HG02970 (cell line): Measurements from ENCODE around the gene GLB1L3.
"Not testable (repeated sequence)": the region's sequence is repeated elsewhere in the genome, so short reads cannot be mapped to it uniquely, and the experiment has no call there.

ENCODE experiments used
- ATAC-seq: cut with Tn5 transposase; IDR thresholded peaks from one replicate; pipeline ENCODE4 v1.9.1; 2021; ENCODE audit warnings: mild to moderate bottlenecking, moderate library complexity, moderate number of reproducible peaks; ENCODE audit not compliant: unreplicated experiment, low FRiP score

GLB1L3 gene

DNA sequence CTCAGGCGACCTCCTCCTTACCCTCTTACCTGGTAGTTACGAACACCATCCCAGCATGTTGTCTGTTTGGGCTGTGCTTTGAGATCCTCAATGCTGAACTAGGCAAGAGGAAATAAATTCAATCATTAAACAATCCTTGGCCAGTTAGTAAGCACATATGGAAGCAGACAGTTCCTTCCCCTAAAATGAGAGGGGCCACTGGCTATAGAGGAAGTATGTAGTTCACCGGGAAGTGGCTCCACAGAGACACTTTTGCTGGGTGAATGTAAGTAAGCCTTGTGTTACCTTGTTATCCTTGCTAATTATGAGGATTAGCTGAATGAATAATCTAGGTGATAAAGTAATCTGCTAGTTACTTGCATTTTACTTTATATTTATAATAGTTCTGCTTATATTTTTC lies 25.9 kb upstream of the GLB1L3 start:
- no peak for ATAC-seq

DNA sequence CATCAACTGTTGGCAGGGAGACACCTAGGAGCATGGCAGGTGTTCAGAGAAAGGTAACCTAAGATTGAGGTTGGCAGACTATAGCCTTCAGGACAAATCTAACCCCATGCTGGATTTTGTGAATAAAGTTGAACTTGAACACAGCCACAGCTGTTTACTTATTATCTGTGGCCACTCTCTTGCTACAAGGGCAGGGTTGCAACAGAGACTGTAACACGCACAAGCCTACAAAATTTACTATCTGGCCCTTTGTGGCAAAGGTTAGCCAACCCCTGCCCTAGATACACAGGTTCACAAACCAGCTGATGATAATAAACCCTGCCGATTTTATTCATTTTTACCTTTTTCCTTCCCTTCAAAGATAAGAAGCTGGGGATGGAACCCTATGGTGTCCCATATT lies 25.5 kb upstream of the GLB1L3 start:
- no peak for ATAC-seq

DNA sequence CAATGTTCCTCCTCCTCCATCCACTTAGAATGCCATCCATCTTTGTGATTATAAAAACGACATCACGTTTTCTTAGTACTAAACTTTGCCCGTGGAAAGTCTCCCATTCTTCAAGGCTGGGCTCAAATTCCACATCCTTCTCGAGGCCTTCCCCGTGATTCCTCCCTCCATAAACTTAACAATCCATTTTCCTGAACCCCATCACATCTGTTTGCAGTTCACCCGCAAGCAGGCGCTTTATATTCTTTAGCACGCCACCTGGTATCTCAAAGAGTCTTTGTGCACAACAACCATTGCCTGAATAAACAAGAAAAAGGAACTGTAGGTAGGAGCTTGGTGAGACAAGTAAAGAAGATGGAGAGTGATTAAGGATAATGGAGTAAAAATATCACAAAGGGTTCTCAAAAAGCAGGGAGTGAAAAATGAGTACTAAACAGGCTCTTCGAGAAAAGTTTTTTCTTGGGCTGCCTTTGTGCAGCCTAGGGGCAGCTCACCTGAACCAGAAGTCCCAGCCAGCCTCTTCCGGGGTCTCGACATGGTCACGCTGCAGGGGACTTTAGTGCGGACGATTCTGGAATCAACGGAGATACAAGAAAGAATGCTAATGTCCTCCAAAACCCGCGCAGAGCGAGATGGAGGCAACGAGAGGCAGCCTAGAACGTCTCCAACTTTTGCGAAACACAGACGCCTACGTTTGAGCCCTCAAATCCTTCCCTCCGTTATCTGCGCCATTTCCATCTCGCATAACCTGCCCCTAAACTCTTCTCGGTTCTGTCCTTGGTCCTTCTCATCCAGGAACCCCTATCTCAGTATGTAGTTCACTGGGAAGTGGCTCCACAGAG lies 23.6 kb upstream of the GLB1L3 start:
- peak; percentile 13 for ATAC-seq

DNA sequence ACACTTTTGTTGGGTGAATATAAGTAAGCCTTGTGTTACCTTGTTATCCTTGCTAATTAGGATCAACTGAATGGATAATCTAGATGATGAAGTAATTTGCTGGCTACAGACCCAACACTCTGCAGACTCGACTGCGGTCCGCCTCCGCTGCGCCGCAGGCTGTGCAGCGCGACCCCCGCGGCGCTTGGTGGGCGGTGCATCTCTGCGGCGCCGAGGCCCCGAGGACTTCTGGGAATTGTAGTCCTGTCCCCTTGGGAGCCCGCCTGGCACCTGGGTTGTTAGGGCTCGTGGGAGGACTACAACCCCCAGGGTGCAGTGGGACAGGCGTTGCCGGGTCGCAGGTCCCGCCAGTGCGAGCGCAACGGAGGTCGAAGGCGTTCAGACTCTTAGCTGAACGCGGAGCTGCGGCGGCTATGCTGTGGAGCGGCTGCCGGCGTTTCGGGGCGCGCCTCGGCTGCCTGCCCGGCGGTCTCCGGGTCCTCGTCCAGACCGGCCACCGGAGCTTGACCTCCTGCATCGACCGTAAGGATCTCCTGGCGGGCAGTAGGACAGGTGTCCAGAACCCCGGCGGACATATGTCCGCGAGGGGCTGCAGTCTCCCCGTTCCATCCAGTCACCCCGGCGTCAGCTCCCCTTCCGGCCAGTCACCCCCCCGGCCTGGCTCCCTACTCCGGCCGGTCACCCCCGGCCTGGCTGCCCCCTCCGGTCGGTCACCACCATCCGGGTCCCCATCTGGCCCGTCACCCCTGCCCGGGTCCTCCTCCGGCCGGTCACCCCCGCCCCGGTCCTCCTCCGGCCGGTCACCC lies 22.8 kb upstream of the GLB1L3 start, which contains the start of the genes ACAD8 and THYN1:
Gene ACAD8, plus strand, starts transcription at position 381 of the 806 bp plus-strand sequence. Its CDS starts 33 bp downstream, at position 414.
Gene THYN1, minus strand, starts transcription at position 165 of the 806 bp plus-strand sequence. CDS start 470 bp downstream, outside the sequence.
- ATAC-seq: peak; percentile 99

DNA sequence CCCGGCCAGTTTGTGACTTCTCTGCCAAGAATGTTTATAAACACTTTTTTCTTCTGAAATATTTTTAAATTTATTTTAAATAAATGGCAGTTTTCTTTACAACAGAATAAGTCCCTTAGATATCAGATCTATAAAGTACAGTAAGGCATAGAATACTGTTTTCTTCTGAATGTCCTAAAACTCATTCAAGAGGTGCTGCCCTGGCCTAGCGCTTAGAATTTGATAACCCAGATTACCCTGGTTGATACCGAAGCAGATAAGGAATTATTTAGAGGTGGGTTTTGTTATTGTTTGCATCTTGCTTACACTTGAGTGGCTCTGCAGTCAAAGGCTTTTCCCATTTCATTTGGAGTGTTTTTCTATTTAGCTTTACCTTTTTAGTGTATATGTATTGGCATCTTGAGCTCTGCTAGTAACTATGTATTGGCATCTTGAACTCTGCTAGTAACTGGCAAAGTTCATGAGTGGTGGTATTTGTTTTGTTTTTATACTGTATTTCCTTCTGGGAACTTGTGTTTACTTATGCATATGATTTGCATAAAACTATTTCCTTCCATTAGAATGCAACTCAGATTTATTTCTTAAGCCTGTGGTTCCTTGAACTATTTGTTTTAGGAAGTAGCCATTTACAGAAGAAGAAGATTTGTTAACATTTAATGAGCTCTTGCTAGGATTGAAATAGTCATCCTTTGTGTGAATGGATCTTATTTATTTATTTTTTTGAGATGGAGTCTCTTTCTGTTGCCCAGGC lies 21.6 kb upstream of the GLB1L3 start:
- ATAC-seq: no peak

DNA sequence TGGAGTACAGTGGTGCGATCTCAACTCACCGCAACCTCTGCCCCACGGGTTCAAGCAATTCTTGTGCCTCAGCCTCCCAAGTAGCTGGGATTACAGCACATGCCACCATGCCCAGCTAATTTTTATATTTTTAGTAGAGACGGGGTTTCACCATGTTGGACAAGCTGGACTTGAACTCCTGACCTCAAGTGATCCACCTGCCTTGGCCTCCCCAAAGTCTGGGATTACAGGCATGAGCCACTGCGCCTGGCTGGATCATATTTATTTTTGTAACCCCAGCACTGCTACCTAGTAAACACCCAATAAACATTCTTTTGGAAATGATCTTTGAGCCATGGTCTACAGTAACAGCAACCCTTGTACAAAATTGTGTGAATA lies 21.0 kb upstream of the GLB1L3 start:
- not testable (repeated sequence) for ATAC-seq

DNA sequence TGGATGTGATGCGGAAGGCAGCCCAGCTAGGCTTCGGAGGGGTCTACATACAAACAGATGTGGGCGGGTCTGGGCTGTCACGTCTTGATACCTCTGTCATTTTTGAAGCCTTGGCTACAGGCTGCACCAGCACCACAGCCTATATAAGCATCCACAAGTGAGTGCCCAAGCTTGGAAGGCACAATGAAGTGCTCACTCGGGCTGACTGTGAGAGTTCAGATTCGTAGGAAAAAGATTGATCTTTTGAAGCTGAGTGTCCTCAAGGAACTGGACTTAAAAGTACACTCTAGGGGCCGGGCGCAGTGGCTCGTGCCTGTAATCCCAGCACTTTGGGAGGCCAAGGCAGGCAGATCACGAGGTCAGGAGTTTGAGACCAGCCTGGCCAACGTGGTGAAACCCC lies 19.1 kb upstream of the GLB1L3 start:
- no peak for ATAC-seq

DNA sequence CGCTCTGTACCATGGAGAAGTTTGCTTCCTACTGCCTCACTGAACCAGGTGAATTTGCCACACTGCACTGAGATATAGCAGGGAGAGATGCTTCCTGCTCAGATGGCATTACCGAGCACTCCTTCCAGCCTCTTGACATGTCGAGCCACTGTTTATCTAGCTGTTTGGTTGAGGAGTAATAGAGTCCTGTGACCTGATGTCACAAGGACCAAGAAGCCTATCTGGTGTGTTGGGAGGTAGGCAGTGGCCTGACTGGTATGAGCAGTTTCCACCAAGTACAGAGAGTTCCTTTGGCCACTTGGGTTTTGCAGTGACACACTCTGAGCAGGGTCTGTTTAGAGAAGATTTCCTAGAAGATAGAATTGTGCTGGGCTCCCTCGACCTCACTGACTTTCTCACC lies 17.6 kb upstream of the GLB1L3 start:
- no peak for ATAC-seq

DNA sequence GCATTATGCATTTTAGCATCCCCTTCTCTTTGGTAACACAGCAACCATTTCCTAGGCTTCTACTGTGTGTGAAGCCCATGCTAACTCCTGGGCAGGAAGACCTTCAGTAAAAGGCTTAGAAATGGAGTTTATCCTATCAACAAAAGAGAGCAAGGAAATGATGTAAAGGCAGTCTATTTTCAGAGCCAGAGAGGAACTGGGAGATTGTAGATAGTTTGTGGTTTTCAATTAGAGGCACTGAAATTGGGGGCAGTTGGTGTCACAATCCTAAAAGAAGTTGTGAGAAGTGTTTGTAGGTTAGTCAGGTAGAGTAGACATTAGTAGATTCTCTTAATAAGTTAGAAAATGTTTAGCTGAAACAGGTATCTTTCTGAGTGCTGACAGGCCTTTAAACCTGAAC lies 15.7 kb upstream of the GLB1L3 start:
- no peak for ATAC-seq

DNA sequence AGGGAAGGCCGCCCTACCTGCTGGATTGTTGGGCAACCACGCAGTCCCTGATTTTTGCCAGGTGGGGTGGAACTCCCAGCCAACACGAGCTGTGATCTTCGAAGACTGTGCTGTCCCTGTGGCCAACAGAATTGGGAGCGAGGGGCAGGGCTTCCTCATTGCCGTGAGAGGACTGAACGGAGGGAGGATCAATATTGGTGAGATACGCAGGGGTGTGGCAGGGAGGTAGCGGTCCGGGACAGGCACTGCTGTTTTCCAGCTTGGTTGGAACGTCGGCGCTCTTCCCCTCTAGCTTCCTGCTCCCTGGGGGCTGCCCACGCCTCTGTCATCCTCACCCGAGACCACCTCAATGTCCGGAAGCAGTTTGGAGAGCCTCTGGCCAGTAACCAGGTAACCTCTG lies 15.2 kb upstream of the GLB1L3 start:
- ATAC-seq: no peak

DNA sequence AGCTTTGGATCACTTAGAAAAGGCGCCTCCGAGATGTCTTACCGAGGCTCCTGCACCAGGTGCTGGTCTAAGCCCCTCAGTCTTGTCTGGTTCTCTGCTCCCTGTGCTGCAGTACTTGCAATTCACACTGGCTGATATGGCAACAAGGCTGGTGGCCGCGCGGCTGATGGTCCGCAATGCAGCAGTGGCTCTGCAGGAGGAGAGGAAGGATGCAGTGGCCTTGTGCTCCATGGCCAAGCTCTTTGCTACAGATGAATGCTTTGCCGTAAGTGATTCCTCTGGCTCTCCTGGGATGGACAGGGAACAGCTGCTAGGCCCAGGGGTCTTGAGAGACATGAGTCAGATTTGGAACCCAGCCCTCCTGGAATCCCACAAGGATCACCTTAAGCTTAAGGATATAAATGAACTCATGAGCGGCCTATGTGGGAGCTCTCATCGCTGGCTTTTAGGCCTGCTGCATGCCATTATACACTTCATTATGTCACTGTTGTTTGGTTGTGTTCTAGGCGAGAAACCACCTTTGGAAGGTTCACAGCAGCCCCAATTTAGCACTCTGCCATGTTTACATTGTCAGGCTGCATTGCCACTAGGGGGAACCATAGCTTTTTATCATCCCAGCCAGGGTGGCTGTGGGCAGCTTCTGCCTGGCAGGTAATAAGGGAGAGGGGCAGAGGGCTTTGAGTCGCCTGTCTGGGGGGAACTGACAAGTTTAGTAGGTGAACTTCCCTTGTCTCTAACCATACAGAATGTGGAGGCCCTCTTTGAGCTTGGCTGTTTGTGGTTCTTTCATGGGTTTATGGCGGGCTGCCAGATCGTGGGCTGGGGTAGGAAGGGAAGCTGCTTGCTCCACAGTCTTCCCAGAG lies 14.3 kb upstream of the GLB1L3 start:
- ATAC-seq: no peak

DNA sequence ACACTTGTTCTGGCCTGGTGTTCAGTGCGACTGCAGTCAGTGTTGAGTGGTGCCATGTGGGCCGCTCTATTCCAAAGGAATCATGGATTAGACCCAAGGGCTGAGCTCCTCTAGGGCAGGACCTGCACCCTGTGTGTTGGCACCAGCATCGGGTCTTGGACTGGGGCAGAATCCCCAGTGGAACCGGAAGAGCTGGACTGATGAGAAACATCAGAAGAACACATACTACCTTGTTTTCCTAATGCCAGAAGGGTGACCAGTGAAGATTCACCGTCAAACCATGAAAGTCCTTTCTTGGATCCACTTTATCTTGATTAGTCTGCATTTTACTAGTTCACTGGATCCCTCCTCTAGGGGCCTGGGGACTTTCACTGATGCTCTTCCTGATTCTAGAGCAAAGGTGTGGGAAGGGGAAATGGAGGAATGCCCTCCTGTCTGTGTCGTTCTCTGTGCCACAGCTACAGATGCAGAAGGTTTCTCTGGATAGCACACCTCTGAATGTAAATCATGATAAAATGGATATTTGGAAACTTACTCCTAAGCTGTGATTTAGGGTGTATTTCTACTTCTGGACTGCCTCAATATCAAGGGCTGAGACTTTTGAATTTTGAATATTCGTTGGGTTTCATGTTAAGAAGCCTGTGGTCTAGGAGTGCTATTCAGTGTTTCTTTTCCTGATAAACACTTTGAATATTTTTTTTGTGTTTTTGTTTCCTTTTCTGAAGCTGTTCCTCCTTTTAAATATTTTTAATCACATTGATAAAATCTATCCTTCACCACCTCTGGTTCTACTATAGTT lies 11.0 kb upstream of the GLB1L3 start:
- ATAC-seq: no peak

DNA sequence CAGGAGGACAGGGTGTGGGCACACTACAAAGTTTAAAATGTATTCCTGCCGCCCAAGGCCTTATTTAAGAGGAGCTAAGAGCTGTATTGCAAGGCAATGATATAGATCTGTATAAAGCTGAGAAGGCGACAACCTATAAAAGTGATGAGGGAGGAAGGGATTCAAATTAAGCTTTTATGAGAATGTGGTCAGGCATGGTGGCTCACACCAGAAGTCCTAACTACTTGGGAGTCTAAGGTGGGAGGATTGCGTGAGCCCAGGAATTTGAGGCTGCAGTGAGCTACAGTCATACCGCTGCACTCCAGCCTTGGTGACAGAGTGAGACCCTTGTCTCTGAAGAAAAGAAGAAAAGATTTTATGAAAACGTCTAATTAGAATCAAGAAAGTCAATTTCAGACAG lies 9.7 kb upstream of the GLB1L3 start:
- ATAC-seq: no peak

DNA sequence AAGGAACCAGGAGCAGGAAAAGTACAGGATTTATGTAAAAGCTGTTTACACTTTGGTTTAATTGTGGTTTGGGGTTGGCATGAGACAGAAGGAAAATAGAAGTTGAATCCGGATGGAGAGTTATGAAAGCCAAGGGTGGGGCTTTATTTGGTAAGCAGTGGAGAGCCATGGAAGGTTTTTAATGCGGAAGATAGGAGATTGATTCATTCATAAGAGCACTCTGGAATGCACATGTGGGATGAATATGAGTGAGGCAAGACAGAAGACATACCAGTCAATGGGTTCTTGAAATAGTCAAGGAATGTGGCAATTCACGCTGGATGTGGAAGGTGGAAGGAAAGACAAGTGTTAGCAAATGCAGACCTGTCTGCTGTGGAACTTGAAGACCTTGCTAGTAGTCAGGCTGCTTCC lies 9.3 kb upstream of the GLB1L3 start:
- no peak for ATAC-seq

DNA sequence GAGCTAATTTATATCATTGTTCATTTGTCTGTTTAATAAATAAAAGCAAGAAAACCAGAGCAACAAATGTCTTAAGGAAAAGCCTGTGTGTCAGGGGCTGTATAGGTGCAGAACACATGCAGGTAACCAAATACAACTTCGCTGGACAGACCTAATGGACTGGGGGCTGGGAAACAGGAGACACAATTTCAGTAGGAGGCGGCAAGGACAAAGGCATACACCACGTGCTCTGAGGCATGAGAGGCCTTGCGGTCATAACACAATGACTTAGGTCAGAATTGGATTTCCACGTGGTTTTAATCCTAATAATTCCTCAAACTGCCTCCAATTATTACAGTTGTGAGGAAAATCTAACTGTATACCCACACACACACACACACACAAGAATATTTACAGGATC lies 8.7 kb upstream of the GLB1L3 start:
- ATAC-seq: no peak

DNA sequence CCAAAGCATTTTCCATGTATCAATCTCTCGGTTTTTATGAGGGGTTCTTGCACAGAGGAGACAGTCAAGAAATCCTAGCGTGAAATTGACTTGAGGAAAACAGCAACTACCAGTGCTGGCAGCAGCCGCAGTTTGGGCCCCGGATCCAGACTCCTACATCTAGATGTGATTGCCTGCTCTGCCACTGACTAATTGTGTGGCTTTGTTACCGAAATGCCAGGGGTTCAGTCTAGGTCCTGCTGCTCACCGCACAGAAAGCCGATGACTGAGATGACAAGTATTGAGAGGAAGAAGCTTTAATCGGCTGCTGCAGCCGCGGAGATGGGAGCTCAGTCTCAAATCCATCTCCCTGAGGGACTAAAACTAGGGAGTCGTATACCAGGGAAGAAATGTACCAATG lies 8.2 kb upstream of the GLB1L3 start:
- ATAC-seq: no peak

DNA sequence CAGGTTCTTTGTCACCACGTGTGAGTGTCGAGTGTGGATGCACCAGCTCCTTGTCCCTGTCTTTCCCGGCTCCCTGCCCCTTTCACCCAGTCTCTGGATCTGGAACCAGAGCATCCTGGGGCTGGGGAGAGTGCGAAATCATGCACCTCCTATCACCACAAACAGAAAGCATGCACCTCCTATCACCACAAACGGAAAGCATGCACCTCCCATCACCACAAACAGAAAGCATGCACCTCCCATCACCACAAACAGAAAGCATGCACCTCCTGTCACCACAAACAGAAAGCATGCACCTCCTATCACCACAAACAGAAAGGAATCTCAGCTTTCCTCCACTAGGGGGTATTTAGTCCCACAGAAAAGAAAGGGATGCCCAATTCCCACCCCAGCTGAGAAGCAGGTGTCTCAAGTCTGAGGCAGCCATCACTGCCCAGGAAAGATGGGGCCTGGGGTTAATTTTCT lies 5.9 kb upstream of the GLB1L3 start:
- ATAC-seq: no peak

DNA sequence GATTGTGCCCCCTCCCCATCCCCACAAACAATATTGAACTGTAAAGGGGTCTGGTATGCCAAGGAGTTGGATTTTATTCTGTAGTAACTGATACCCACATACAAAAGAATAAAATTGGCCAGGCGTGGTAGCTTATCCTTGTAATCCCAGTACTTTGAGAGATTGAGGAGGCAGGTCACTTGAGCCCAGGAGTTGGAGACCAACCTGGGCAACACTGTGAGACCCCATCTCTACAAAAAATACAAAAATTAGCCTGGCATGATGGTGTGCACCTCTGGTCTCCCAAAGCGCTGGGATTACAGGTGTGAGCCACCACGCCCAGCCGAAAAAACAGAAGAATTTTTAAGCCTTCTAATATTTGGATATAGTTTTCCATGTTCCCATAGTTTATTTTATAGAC lies 4.2 kb upstream of the GLB1L3 start:
- ATAC-seq: no peak
